GM23248 (cell line): Measurements from ENCODE around the gene CADM1. TPM values are rescaled to one million over a fixed set of nuclear protein-coding genes. Genes with fewer than 3 reads are reported as not detected.

Experiments
- DNase-seq: peaks from one replicate; pipeline ENCODE4 v3.0.0-alpha.2; 2015
- H2AFZ ChIP-seq: fragments of 200-600 bp; sonication (generic); 2 replicates; pipeline ENCODE4 v1.6.1; 2016; ENCODE audit warnings: antibody characterized with exemption
- H3F3A ChIP-seq: fragments of 200-600 bp; sonication (generic); 2 replicates; pipeline ENCODE4 v1.6.1; 2016; ENCODE audit warnings: mild to moderate bottlenecking, antibody characterized with exemption, mixed run types; ENCODE audit not compliant: insufficient read depth
- H3K27ac ChIP-seq: fragments of 200-600 bp; sonication (generic); 2 replicates; pipeline ENCODE4 v1.5.1; 2016; ENCODE audit warnings: mild to moderate bottlenecking
- H3K27me3 ChIP-seq: fragments of 200-600 bp; sonication (generic); replicated peaks from 2 replicates; pipeline ENCODE4 v1.6.1; 2016; ENCODE audit warnings: mild to moderate bottlenecking; ENCODE audit not compliant: insufficient read depth
- H3K36me3 ChIP-seq: fragments of 200-600 bp; sonication (generic); 2 replicates; pipeline ENCODE4 v1.6.1; 2016; ENCODE audit warnings: low read depth, mild to moderate bottlenecking
- H3K4me1 ChIP-seq: fragments of 200-600 bp; sonication (generic); 2 replicates; pipeline ENCODE4 v1.6.1; 2016; ENCODE audit warnings: mild to moderate bottlenecking; ENCODE audit not compliant: insufficient read depth
- H3K4me2 ChIP-seq: fragments of 200-600 bp; sonication (generic); one replicate; pipeline ENCODE4 v1.6.1; 2016; ENCODE audit warnings: mild to moderate bottlenecking; ENCODE audit not compliant: unreplicated experiment
- H3K4me3 ChIP-seq: fragments of 200-600 bp; sonication (generic); 2 replicates; pipeline ENCODE4 v1.5.1; 2016; ENCODE audit warnings: mild to moderate bottlenecking
- H3K79me2 ChIP-seq: fragments of 200-600 bp; sonication (generic); 2 replicates; pipeline ENCODE4 v1.6.1; 2016; ENCODE audit warnings: mild to moderate bottlenecking; ENCODE audit not compliant: insufficient read depth
- H3K9ac ChIP-seq: fragments of 200-600 bp; sonication (generic); 2 replicates; pipeline ENCODE4 v1.6.1; 2016; ENCODE audit warnings: mild to moderate bottlenecking
- H3K9me2 ChIP-seq: fragments of 200-600 bp; sonication (generic); 2 replicates; pipeline ENCODE4 v1.6.1; 2016; ENCODE audit warnings: mixed run types, mild to moderate bottlenecking, moderate library complexity; ENCODE audit not compliant: insufficient read depth
- H3K9me3 ChIP-seq: fragments of 200-600 bp; sonication (generic); one replicate; pipeline ENCODE4 v1.6.1; 2017; ENCODE audit warnings: low read depth
- H4K20me1 ChIP-seq: fragments of 200-600 bp; sonication (generic); 2 replicates; pipeline ENCODE4 v1.6.0; 2016; ENCODE audit not compliant: insufficient read depth
- EZH2 ChIP-seq: fragments of 200-600 bp; sonication (generic); IDR thresholded peaks from 2 replicates; pipeline ENCODE4 v1.6.1; 2018; ENCODE audit warnings: antibody characterized with exemption, mild to moderate bottlenecking; ENCODE audit not compliant: insufficient read depth, poor library complexity, severe bottlenecking
- EZH2phosphoT487 ChIP-seq: fragments of 200-600 bp; sonication (generic); IDR thresholded peaks from 2 replicates; pipeline ENCODE4 v1.6.1; 2018; ENCODE audit warnings: antibody characterized with exemption, moderate library complexity, mild to moderate bottlenecking, low read depth; ENCODE audit not compliant: insufficient read depth
- WGBS, 2 experiments: methylation state at CpG; one replicate each; pipeline ENCODE4 v1.1.6; 2015 to 2017; ENCODE audit warnings: low lambda C conversion rate in 2 of 2, low coverage in 1 of 2; ENCODE audit errors: missing lambda C conversion rate in 2 of 2; 5-methylcytosine and 5-hydroxymethylcytosine counted together
- in situ Hi-C: fragments of 300-500 bp; cut with MboI; formaldehyde crosslinking; loops from 2 replicates; pipeline ENCODE4 v1.15.0; 2020
- polyA plus RNA-seq: library from polyadenylated mRNA; unstranded; fragments of >200 nt; fragmentation: Nextera tagmentation; extraction: Ambion mirVana; gene quantifications from 2 replicates; pipeline ENCODE4 v1.2.1, GENCODE V29; 2016
- total RNA-seq: library from RNA; depleted of rRNA; stranded (reverse); fragments of >200 nt; shearing (Covaris generic); gene quantifications from 2 replicates; pipeline ENCODE4 v1.2.3, GENCODE V29; 2014

CADM1 gene
- total and polyA plus RNA-seq, 2 experiments from 2014 or later = 0.83 to 1.4 TPM

- no peak for DNase-seq
- Histone ChIP-seq H3K4me1 (no peaks in the 10 kb centered on the region), H3K4me2 (no peak overlapping the region), H2AFZ (no peak overlapping the region), H3K9ac (no peak overlapping the region), H3K9me2 (no peaks in the 10 kb centered on the region), H3K9me3 (no peaks in the 10 kb centered on the region), H3K4me3 (no peak overlapping the region), H3K36me3 (no peaks in the 10 kb centered on the region), H3K27me3 (no peaks in the 10 kb centered on the region), H4K20me1 (no peaks in the 10 kb centered on the region), H3K79me2 (no peaks in the 10 kb centered on the region), H3K27ac (no peak overlapping the region), H3F3A (no peaks in the 10 kb centered on the region)
- in situ Hi-C loops = no loop called here
- TF ChIP-seq EZH2phosphoT487 (no peak), EZH2 (no peak)
- 37 to 45% methylated on average over 3 of the region's 3 CpGs for WGBS, 2 experiments
Measured at GRCh38 chr11:115364896-115365295, 139.3 kb downstream of the CADM1 start.

GRCh38 chr11:115363921-115364320 is 140.3 kb downstream of the CADM1 start:
- no peaks in the 10 kb centered on the region for H3K36me3 ChIP-seq
- 39 to 48% methylated on average over 3 of the region's 3 CpGs for whole genome bisulfite sequencing, 2 experiments
- H2AFZ ChIP-seq = no peak overlapping the region
- H3K4me3 ChIP-seq = no peak overlapping the region
- no peaks in the 10 kb centered on the region for H3K79me2 ChIP-seq
- in situ Hi-C loops = no loop called here
- no peak for DNase-seq
- H3K4me2 ChIP-seq = no peak overlapping the region
- no peaks in the 10 kb centered on the region for H4K20me1 ChIP-seq
- no peaks in the 10 kb centered on the region for H3K9me2 ChIP-seq
- TF ChIP-seq EZH2phosphoT487 (no peak), EZH2 (no peak)
- H3K27me3 ChIP-seq = no peaks in the 10 kb centered on the region
- H3K9ac ChIP-seq = no peak overlapping the region
- no peaks in the 10 kb centered on the region for H3F3A ChIP-seq
- H3K4me1 ChIP-seq = no peaks in the 10 kb centered on the region
- no peak overlapping the region for H3K27ac ChIP-seq
- no peaks in the 10 kb centered on the region for H3K9me3 ChIP-seq

- Histone ChIP-seq H3K27me3 (no peaks in the 10 kb centered on the region), H3F3A (no peaks in the 10 kb centered on the region), H3K9ac (no peak overlapping the region), H3K36me3 (no peaks in the 10 kb centered on the region), H3K9me3 (no peaks in the 10 kb centered on the region), H3K4me3 (no peak overlapping the region), H2AFZ (no peak overlapping the region), H3K79me2 (no peaks in the 10 kb centered on the region), H3K4me1 (no peaks in the 10 kb centered on the region), H4K20me1 (no peaks in the 10 kb centered on the region), H3K27ac (no peak overlapping the region), H3K9me2 (no peaks in the 10 kb centered on the region), H3K4me2 (no peak overlapping the region)
- in situ Hi-C loops = no loop called here
- no peak for DNase-seq
- WGBS, 2 experiments = 19 to 40% methylated on average over 2 of the region's 2 CpGs
- TF ChIP-seq EZH2phosphoT487 (no peak), EZH2 (no peak)
Measured at GRCh38 chr11:115363426-115363825, 140.8 kb downstream of the CADM1 start.

- WGBS, 2 experiments = 31 to 32% methylated on average over 6 of the region's 6 CpGs
- in situ Hi-C loops = no loop called here
- Histone ChIP-seq H3K4me3 (no peak overlapping the region), H3K27ac (no peak overlapping the region), H4K20me1 (no peaks in the 10 kb centered on the region), H3K9me2 (no peaks in the 10 kb centered on the region), H3K4me2 (no peak overlapping the region), H3K79me2 (no peaks in the 10 kb centered on the region), H2AFZ (no peak overlapping the region), H3K9ac (no peak overlapping the region), H3K9me3 (no peaks in the 10 kb centered on the region), H3F3A (no peaks in the 10 kb centered on the region), H3K27me3 (no peaks in the 10 kb centered on the region), H3K4me1 (no peaks in the 10 kb centered on the region), H3K36me3 (no peaks in the 10 kb centered on the region)
- no peak for DNase-seq
- TF ChIP-seq EZH2phosphoT487 = no peak
- TF ChIP-seq EZH2 = no peak
Measured at GRCh38 chr11:115362997-115363396, 141.2 kb downstream of the CADM1 start.

GRCh38 chr11:115361025-115361424 is 143.2 kb downstream of the CADM1 start:
- Histone ChIP-seq H3K9me2 (no peaks in the 10 kb centered on the region), H3K36me3 (no peaks in the 10 kb centered on the region), H3K4me1 (no peaks in the 10 kb centered on the region), H3K9ac (no peak overlapping the region), H3K27me3 (no peaks in the 10 kb centered on the region), H3F3A (no peaks in the 10 kb centered on the region), H3K4me3 (no peak overlapping the region), H3K79me2 (no peaks in the 10 kb centered on the region), H4K20me1 (no peaks in the 10 kb centered on the region), H2AFZ (no peak overlapping the region), H3K27ac (no peak overlapping the region), H3K9me3 (no peaks in the 10 kb centered on the region), H3K4me2 (no peak overlapping the region)
- in situ Hi-C loops = no loop called here
- TF ChIP-seq EZH2phosphoT487 = no peak
- no peak for TF ChIP-seq EZH2
- no peak for DNase-seq
- 19 to 26% methylated on average over 1 of the region's 1 CpG for WGBS, 2 experiments
